RWPE2 (cell line): Measurements from ENCODE around the gene CCDC191.

Source experiments
- ATAC-seq: fragments of 200-7000 bp; cut with Tn5 transposase; 3 replicates; pipeline ENCODE4 v1.9.1; 2021; ENCODE audit warnings: low read depth
- DNase-seq: peaks from one replicate; pipeline ENCODE4 v3.0.0-alpha.2; 2020; ENCODE audit warnings: low spot score
- H3K27ac ChIP-seq: fragments of 450-650 bp; 2 replicates; pipeline ENCODE4 v1.5.1; 2017; ENCODE audit warnings: mild to moderate bottlenecking; ENCODE audit not compliant: poor library complexity, severe bottlenecking
- H3K27me3 ChIP-seq: fragments of 250-450 bp; sonication (Bioruptor Pico); 2 replicates; pipeline ENCODE4 v1.5.1; 2021; ENCODE audit warnings: mild to moderate bottlenecking, moderate library complexity; ENCODE audit not compliant: insufficient read depth, poor library complexity, severe bottlenecking
- H3K36me3 ChIP-seq: fragments of 250-450 bp; sonication (Bioruptor Pico); 2 replicates; pipeline ENCODE4 v1.5.1; 2020; ENCODE audit warnings: low read depth, mild to moderate bottlenecking, moderate library complexity
- H3K4me1 ChIP-seq: fragments of 250-450 bp; sonication (Bioruptor Pico); 2 replicates; pipeline ENCODE4 v1.5.1; 2021; ENCODE audit warnings: mild to moderate bottlenecking, moderate library complexity; ENCODE audit not compliant: insufficient read depth, poor library complexity, severe bottlenecking
- H3K4me3 ChIP-seq: fragments of 250-450 bp; sonication (Bioruptor Pico); 2 replicates; pipeline ENCODE4 v1.5.1; 2021; ENCODE audit warnings: mild to moderate bottlenecking, moderate library complexity; ENCODE audit not compliant: severe bottlenecking
- H3K9me3 ChIP-seq: fragments of 250-450 bp; sonication (Bioruptor Pico); 2 replicates; pipeline ENCODE4 v1.5.1; 2021; ENCODE audit warnings: mild to moderate bottlenecking, moderate library complexity; ENCODE audit not compliant: severe bottlenecking
- CTCF ChIP-seq: fragments of 450-650 bp; IDR thresholded peaks from one replicate; pipeline ENCODE4 v1.5.1; 2017; ENCODE audit warnings: mild to moderate bottlenecking, moderate library complexity; ENCODE audit not compliant: poor library complexity, severe bottlenecking

Gene CCDC191

GRCh38 chr3:113963879-113964278 lies 92.4 kb downstream of the CCDC191 start:
- DNase-seq = no peak

DNA sequence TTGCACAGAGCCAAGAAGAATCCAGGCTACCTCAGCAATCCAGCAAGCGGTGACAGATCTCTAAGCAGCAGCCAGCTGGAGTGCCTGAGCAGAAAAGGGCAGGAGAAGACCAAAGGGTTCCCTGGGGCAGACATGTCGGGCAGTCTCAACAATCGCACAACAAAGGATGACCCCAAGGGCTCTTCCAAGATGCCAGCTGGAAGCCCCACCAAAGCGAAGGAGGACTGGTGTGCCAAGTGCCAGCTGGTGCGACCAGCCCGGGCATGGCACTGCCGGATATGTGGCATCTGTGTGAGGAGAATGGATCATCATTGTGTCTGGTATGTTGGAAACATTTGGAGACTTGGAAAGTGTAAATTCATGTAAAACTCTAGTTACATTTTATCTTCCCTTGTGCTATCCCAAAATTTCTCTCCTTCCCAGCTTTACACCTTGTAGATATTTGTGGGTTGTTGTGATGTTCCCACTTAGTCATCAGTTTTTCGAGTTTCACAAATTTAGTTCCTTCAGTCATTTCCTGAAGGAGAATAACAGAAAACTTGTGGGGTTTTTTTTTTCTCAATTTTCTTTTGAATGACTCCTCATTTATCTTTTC lies 102.1 kb downstream of the CCDC191 start:
- Histone ChIP-seq H3K27ac (no peak overlapping the region), H3K4me3 (no peak overlapping the region), H3K4me1 (no peaks in the 10 kb centered on the region), H3K9me3 (no peaks in the 10 kb centered on the region), H3K36me3 (no peaks in the 10 kb centered on the region), H3K27me3 (no peaks in the 10 kb centered on the region)
- TF ChIP-seq CTCF = no peak
- no peak for DNase-seq
- no peak for ATAC-seq

More at GRCh38 chr3:113963879-113964278, 92.4 kb downstream of the CCDC191 start:
- H3K4me3 ChIP-seq = no peak overlapping the region
- H3K27me3 ChIP-seq = no peaks in the 10 kb centered on the region
- H3K4me1 ChIP-seq = no peaks in the 10 kb centered on the region
- H3K36me3 ChIP-seq = no peaks in the 10 kb centered on the region
- H3K27ac ChIP-seq = no peak overlapping the region
- TF ChIP-seq CTCF = no peak
- no peak for ATAC-seq
- H3K9me3 ChIP-seq = no peaks in the 10 kb centered on the region

DNA sequence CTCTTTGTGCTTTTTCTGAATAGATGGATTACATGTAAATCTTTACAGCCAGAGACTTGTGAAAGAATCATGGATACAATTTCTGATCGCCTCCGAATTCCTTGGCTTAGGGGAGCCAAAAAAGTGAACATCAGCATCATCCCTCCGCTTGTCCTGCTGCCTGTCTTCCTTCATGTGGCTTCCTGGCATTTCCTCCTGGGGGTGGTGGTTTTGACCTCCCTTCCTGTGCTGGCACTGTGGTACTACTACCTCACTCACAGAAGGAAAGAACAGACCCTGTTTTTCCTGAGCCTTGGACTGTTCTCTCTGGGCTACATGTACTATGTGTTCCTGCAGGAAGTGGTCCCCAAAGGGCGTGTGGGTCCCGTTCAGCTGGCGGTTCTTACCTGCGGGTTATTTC lies 102.6 kb downstream of the CCDC191 start:
- Histone ChIP-seq H3K4me3 (no peak overlapping the region), H3K27ac (no peak overlapping the region), H3K27me3 (no peaks in the 10 kb centered on the region), H3K4me1 (no peaks in the 10 kb centered on the region), H3K9me3 (no peaks in the 10 kb centered on the region), H3K36me3 (no peaks in the 10 kb centered on the region)
- no peak for TF ChIP-seq CTCF
- ATAC-seq = no peak
- DNase-seq = no peak

DNA sequence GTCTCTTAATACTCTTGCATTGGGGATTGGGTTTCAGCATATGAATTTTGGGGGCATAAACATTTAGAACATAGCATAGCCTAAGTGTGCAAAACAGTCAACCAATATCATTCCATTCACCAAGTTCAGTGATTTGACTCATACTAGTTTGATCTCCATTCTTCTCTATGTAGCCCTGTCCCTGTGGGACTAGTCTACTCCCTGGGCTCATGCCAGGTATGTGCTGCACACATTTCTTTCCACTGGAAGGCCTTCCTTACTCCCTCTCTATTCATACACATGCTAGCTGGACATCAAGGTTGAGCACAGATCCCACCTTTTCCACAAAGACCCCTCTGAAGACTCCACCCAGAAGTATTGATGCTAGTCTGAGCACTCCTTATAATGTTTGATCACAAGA lies 103.4 kb downstream of the CCDC191 start:
- Histone ChIP-seq H3K27ac (no peak overlapping the region), H3K4me1 (no peaks in the 10 kb centered on the region), H3K27me3 (no peaks in the 10 kb centered on the region), H3K36me3 (no peaks in the 10 kb centered on the region), H3K9me3 (no peaks in the 10 kb centered on the region), H3K4me3 (no peak overlapping the region)
- no peak for TF ChIP-seq CTCF
- DNase-seq (no peak), ATAC-seq (no peak)
